ENCODE results near the gene PDE6C.

Gene PDE6C

DNA sequence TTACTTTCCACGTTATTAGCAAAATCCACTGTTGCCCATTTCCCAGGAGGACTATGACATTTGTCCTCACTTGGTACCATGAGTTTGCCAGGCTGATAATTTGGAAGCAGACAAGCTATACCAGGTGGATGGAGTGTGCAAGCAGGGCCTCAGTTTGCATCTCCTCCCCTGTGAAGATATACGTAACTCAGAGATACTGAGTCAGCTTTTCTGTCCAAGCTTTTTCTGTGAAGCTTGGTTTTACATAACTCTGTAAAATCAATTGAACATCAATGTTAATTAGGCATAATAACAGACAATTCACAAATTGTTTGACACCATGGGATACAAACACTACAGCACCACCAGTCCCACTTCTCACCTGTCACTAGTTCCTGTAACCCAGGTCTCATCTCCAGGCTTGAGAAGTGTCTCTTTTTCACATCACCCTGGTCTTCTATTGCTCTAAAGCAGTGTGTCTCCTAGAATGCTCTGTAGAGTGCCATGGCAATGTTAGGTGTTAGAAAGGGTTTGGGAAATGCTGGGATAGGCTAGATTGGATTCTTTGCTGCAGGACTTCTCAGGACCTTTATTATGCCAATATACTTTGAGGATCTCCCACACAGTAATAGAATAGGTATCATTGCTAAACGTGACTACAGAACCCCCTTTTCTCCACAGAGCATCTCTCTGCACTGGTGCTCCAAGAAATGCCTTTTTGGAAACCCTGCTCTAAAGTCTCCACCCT lies 32.2 kb upstream of the PDE6C start:
- TF ChIP-seq, protein P1, sequence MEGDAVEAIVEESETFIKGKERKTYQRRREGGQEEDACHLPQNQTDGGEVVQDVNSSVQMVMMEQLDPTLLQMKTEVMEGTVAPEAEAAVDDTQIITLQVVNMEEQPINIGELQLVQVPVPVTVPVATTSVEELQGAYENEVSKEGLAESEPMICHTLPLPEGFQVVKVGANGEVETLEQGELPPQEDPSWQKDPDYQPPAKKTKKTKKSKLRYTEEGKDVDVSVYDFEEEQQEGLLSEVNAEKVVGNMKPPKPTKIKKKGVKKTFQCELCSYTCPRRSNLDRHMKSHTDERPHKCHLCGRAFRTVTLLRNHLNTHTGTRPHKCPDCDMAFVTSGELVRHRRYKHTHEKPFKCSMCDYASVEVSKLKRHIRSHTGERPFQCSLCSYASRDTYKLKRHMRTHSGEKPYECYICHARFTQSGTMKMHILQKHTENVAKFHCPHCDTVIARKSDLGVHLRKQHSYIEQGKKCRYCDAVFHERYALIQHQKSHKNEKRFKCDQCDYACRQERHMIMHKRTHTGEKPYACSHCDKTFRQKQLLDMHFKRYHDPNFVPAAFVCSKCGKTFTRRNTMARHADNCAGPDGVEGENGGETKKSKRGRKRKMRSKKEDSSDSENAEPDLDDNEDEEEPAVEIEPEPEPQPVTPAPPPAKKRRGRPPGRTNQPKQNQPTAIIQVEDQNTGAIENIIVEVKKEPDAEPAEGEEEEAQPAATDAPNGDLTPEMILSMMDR (IDR thresholded peaks at IDR 0.05; ENCODE audit: control insufficient read depth, extremely low read depth, insufficient read depth) = no peak
- DNase-seq (ENCODE audit: low read depth) = no peak

DNA sequence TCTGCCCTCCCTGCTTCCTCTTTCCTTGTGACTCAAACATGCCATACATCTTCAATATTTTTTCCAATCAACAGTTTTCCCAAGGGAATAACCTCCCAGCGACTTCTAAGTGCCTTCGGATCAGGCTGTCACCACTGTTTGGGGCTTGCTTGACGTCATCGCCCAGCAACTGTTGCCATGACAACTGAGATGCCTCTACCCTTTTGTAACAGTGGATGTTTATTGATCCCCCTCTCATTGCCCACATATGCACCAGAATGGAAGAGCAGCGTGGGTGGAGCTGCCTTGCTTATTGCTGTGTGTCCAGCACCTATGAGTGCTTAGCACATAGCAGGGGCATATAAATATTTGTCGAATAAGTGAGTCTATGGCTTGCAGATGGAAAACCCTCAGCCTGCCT lies 31.5 kb upstream of the PDE6C start:
- TF ChIP-seq, protein P1 (IDR thresholded peaks at IDR 0.05; ENCODE audit: control insufficient read depth, extremely low read depth, insufficient read depth) = no peak

More for the DNA sequence above, 32.2 kb upstream of the PDE6C start:
- no peak overlapping the region for H3K4me3 ChIP-seq (ENCODE audit: low read depth, low read length)

DNA sequence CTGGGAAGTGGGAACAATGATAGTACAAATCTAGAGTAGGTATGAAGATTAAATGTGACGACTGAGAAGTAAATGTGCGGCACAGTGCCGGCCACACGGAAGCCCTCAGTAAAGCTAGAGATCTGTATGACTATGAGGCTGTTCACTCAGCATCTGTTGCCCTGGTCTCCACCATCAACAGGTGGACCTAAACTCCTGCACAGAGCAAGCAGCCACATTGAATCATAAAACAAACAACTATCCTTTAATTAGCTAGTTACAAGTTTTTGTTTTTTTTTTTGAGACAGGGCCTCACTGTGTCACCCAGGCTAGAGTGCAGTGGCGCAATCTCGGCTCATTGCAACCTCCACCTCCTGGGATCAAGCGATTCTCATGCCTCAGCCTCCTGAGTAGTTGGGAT lies 27.9 kb upstream of the PDE6C start:
- no peak for DNase-seq (ENCODE audit: low read depth)
- no peak overlapping the region for H3K4me3 ChIP-seq (ENCODE audit: low read depth, low read length)
- TF ChIP-seq, protein P1 (IDR thresholded peaks at IDR 0.05; ENCODE audit: control insufficient read depth, extremely low read depth, insufficient read depth) = no peak

More for the DNA sequence above, 31.5 kb upstream of the PDE6C start:
- no peak overlapping the region for H3K4me3 ChIP-seq (ENCODE audit: low read depth, low read length)
- DNase-seq (ENCODE audit: low read depth) = no peak

DNA sequence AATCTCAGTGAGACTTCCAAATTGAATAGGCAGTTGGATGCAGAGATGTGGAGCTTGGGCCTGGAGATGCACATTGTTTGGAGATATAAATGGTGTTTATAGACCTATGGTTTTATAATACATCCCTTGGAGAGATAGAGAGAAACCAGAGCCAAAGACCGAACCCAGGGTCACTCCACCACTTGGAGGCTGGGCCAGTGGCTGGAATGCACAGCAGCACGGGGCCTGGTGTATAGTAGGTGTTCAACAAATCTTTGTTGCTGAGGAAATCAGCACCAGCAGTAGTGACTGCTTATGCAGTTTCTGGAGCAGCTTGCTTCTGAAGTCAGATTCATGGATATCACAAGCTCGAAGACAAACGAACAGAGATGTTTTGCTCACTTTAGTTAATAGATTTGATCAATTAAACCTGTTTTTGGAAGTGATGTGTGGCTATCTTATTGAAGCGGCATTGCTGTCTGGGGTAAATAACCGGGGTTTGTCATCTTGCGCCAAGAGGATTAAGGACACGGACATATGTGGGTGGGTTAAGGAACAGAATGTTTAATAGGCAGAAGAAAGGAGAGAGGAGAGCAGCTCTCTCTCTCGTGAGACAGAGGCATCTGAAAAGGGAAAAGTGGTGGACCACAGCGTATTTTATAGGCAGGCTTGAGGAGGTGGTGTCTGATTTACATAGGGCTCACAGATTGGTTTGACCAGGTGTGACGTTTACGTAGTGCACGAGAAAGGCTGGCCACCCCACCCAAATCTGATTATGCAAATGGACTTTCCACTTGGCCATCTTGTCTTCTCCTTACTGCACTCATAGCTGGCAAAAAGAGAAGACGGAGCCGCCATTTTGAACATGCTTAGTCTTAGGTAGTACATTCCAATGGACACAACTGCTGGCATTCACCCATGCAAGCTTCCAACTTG lies 22.4 kb upstream of the PDE6C start:
- DNase-seq (ENCODE audit: low read depth) = no peak
- TF ChIP-seq, protein P1 (IDR thresholded peaks at IDR 0.05; ENCODE audit: control insufficient read depth, extremely low read depth, insufficient read depth) = no peak
- H3K4me3 ChIP-seq (ENCODE audit: low read depth, low read length) = no peak overlapping the region

DNA sequence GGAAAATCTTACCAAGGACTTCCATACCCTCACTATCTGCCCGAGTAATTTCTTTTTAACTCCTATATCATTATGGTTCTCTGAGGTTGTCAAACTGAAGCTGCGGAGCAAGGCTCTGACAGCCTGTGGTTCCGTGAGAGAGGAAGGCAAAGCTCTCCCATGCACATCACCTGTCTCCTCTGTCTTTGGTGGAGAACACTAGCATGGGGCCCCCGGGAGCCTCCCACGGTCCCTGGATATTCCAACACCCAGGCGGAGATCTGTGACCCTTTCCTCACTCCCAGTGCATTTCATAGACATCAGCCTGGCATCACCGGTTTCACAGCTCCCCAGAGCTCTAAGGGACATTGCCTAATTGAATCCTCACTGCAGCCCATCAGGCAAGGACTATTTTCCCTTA lies 21.7 kb upstream of the PDE6C start:
- TF ChIP-seq, protein P1 (IDR thresholded peaks at IDR 0.05; ENCODE audit: control insufficient read depth, extremely low read depth, insufficient read depth) = no peak
- H3K4me3 ChIP-seq (ENCODE audit: low read depth, low read length) = no peak overlapping the region
- no peak for DNase-seq (ENCODE audit: low read depth)

DNA sequence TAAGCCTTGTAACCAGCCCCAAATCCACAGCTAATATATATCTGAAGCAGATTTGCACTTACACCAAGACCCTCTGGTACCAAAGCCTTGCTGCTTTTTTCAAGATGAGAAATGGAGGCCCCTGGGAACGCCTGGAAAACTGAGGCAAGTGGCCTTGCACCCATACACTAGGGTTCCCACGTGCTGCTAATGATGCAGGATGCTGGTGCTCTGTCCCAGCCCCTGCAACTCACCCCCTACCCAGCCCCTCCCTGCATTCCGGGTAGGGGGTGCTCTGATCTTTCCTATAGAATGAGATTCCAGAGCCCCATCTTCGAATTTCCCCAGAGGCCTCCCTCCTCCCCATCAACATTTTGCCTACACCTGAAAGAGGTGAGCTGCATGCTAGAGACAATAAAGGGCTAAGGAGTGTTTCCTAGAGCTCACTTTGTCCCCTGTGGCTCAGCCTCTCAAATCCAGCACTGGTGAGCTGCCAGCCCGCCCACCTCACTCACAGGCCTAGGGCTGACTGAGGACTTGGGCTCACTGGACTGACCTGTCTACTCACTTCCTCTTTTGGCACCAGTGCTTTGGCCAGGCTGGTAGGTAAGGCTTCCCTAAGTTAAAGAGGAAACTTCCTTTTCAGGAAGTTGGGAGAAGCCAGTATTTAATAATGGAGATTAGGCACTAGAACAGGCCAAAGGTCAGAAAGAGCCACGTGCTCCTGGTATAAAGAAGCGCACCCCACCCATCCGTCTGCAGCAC lies 21.1 kb upstream of the PDE6C start:
- peak; percentile 21 for DNase-seq (ENCODE audit: low read depth)
- TF ChIP-seq, protein P1 (IDR thresholded peaks at IDR 0.05; ENCODE audit: control insufficient read depth, extremely low read depth, insufficient read depth) = no peak
- no peak overlapping the region for H3K4me3 ChIP-seq (ENCODE audit: low read depth, low read length)
